ENCODE results near the gene ZC2HC1B. TPM values are rescaled to one million over a fixed set of nuclear protein-coding genes. Genes with fewer than 3 reads are reported as not detected.

The ZC2HC1B gene
- total RNA-seq, 6 experiments from 2014 or later, result not detected

DNA sequence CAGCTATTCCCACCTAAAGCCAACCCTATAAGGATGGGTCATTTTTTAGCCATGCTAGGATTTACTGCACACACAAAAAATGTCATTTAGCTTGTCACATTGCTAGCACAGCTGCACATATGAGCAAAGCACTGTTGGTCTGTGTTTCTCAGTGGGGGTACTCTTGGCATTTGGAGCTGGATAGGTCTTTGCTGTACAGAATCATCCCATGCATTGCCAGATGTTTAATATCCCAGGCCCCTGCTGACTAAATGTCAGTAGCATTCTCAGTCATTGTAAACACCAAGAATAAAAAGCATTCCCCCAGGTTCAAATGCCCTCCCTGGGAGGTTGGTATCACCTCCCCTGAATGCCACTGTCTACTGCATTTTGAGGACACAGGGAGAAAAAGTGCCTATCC, 35.7 kb upstream of the ZC2HC1B start:
- Mint-ChIP-seq H3K27me3 (ENCODE audit: insufficient read depth) (no peaks in the 10 kb centered on the region), H3K4me3 (no peak overlapping the region), H3K4me1 (ENCODE audit: low read depth) (peaks cover 10% of the 10 kb centered on the region), H3K9me3 (no peaks in the 10 kb centered on the region), H3K36me3 (ENCODE audit: low read depth) (peaks cover 9% of the 10 kb centered on the region), H3K27ac (no peak overlapping the region)
- DNase-seq, result no peak
- TF ChIP-seq, protein P1, sequence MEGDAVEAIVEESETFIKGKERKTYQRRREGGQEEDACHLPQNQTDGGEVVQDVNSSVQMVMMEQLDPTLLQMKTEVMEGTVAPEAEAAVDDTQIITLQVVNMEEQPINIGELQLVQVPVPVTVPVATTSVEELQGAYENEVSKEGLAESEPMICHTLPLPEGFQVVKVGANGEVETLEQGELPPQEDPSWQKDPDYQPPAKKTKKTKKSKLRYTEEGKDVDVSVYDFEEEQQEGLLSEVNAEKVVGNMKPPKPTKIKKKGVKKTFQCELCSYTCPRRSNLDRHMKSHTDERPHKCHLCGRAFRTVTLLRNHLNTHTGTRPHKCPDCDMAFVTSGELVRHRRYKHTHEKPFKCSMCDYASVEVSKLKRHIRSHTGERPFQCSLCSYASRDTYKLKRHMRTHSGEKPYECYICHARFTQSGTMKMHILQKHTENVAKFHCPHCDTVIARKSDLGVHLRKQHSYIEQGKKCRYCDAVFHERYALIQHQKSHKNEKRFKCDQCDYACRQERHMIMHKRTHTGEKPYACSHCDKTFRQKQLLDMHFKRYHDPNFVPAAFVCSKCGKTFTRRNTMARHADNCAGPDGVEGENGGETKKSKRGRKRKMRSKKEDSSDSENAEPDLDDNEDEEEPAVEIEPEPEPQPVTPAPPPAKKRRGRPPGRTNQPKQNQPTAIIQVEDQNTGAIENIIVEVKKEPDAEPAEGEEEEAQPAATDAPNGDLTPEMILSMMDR (IDR thresholded peaks at IDR 0.05), result no peak

DNA sequence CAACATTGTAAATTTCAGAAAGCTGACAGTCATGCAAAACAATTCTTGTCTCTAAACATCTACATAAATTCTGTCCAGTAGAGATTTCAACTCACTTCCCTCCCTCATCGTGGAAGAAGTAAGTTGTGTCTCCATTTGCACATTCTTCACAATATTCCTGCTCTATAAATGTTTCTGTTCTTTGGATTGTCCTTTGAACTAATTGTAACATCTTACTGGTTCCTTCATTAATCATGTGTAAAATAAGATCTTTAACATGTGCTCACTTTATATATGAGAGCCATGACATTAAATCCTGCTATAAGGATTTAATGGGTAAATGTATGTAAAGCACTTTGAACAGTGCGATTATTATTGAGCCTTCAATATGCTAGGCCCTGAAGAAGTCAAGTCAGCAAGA, 28.1 kb upstream of the ZC2HC1B start:
- Mint-ChIP-seq H3K4me1 (ENCODE audit: low read depth) (no peaks in the 10 kb centered on the region), H3K36me3 (ENCODE audit: low read depth) (no peaks in the 10 kb centered on the region), H3K4me3 (no peak overlapping the region), H3K27ac (no peak overlapping the region), H3K27me3 (ENCODE audit: insufficient read depth) (no peaks in the 10 kb centered on the region; the same call in none of the 2 replicates), H3K9me3 (no peaks in the 10 kb centered on the region)
- no peak for DNase-seq
- TF ChIP-seq, protein P1 (IDR thresholded peaks at IDR 0.05), result no peak

DNA sequence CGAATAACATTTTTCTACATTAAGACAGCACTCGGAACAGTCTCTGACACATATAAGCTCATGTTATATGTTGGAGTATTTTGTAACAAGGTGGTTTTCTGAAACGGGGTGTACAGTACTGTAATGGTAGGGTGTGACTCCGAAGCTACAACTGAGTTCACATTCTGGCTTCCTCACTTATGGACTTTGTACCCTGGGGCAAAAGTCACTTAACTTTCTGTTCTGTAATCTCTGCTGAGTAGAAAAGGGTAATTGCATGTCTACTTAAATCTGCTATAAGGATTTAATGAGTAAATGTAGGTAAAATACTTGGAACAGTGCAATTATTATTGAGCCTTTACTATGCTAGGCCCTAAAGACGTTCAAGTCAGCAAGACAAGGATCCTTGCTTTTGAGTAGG, 25.9 kb upstream of the ZC2HC1B start:
- Mint-ChIP-seq H3K4me3 (no peak overlapping the region), H3K27ac (no peak overlapping the region), H3K9me3 (no peaks in the 10 kb centered on the region), H3K36me3 (ENCODE audit: low read depth) (no peaks in the 10 kb centered on the region), H3K27me3 (ENCODE audit: insufficient read depth) (peaks cover under 1% of the 10 kb centered on the region), H3K4me1 (ENCODE audit: low read depth) (peaks cover 6% of the 10 kb centered on the region)
- DNase-seq, result no peak
- TF ChIP-seq, protein P1 (IDR thresholded peaks at IDR 0.05), result no peak

DNA sequence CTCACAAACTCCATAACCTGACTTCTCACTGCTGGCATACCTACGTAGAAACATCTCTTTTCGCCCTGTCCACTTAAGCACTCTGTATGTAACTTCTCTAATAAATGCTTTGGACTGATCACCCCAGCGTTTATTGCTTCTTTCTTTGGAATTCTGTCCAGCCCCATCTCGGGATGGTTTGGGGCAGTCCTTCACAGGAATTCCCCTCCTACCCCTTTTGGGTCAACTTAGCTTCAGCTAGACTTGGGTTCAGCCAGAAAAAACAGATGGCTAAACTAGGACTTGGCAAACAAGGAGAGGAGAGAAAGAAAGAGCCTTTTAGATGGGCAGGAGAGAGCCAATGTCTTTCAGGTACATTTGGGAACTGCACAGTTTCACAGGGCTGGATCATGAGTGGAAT, 25.1 kb upstream of the ZC2HC1B start:
- Mint-ChIP-seq H3K4me1 (ENCODE audit: low read depth) (peaks cover 12% of the 10 kb centered on the region), H3K4me3 (no peak overlapping the region), H3K36me3 (ENCODE audit: low read depth) (peaks cover 7% of the 10 kb centered on the region), H3K27ac (no peak overlapping the region), H3K27me3 (ENCODE audit: insufficient read depth) (peaks cover 4% of the 10 kb centered on the region), H3K9me3 (no peaks in the 10 kb centered on the region)
- TF ChIP-seq, protein P1 (IDR thresholded peaks at IDR 0.05), result no peak
- DNase-seq, result no peak

DNA sequence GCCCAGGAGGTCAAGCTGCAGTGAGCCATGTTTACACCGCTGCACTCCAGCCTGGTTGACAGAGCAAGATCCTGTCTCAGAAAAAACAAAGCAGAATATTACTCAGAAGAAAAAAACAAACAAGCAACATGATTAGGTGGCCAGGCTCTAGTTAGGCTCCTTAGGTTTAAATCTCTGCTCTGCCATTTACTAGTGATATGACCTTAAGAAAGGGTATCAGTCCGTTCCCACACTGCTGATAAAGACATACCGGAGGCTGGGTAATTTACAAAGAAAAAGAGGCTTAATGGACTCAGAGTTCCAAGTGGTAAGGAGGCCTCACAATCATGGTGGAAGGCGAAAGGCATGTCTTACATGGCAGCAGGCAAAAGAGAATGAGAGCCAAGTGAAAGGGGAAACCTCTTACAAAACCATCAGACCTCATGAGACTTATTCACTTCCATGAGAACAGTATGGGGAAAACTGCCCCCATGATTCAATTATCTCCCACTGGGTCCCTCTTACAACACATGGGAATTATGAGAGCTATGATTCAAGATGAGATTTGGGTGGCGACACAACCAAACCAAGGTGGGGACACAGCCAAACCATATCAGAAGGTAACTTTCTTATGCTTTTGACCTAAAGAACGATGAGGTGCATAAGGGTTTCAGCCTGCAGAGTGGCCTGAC, 23.5 kb upstream of the ZC2HC1B start:
- DNase-seq, result no peak
- Mint-ChIP-seq H3K36me3 (ENCODE audit: low read depth) (peaks cover 17% of the 10 kb centered on the region), H3K27ac (no peak overlapping the region), H3K9me3 (no peaks in the 10 kb centered on the region), H3K4me3 (no peak overlapping the region), H3K4me1 (ENCODE audit: low read depth) (peaks cover 17% of the 10 kb centered on the region), H3K27me3 (ENCODE audit: insufficient read depth) (peaks cover 4% of the 10 kb centered on the region)
- TF ChIP-seq, protein P1 (IDR thresholded peaks at IDR 0.05), result no peak
